ENCODE data around the gene BRS3.

DNA sequence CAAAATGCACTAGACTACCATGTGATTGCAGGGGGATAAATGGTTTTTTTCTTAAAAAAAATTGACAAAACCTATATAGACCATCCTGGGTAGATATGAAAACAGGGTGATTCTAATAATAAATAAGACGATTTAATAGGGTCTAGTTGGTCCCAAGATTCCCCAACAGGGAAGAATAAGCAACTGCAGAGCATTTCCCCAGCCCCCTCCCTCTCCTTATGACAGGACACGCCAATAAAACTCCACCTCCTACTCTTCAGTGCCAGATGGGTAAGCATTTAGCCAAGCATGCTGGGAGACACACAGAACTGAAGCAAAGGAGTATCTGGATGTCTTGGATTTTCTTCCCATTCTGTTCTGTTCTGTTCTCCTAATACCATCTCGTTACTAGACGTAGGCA is at the start of gene BRS3:
- TF ChIP-seq, protein P1, sequence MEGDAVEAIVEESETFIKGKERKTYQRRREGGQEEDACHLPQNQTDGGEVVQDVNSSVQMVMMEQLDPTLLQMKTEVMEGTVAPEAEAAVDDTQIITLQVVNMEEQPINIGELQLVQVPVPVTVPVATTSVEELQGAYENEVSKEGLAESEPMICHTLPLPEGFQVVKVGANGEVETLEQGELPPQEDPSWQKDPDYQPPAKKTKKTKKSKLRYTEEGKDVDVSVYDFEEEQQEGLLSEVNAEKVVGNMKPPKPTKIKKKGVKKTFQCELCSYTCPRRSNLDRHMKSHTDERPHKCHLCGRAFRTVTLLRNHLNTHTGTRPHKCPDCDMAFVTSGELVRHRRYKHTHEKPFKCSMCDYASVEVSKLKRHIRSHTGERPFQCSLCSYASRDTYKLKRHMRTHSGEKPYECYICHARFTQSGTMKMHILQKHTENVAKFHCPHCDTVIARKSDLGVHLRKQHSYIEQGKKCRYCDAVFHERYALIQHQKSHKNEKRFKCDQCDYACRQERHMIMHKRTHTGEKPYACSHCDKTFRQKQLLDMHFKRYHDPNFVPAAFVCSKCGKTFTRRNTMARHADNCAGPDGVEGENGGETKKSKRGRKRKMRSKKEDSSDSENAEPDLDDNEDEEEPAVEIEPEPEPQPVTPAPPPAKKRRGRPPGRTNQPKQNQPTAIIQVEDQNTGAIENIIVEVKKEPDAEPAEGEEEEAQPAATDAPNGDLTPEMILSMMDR (IDR thresholded peaks at IDR 0.05; ENCODE audit: low read depth, low read length, poor library complexity, severe bottlenecking): no peak
- TF ChIP-seq EZH2phosphoT487 (IDR thresholded peaks at IDR 0.05; ENCODE audit: borderline replicate concordance, low read length): no peak
